WTC11 (cell line): ENCODE data around the gene MYO1H.
A peak's percentile ranks its signal among the peaks of the same experiment; 100 is the strongest.

Experiments used
- AFF4 ChIP-seq: sonication (generic); formaldehyde crosslinking; IDR thresholded peaks from 2 replicates; pipeline ENCODE4 v1.8.1; 2023; ENCODE audit warnings: mild to moderate bottlenecking, missing genetic modification reagents, borderline replicate concordance
- ATF2 ChIP-seq: sonication (generic); formaldehyde crosslinking; IDR thresholded peaks from 2 replicates; pipeline ENCODE4 v1.8.1; 2022; ENCODE audit warnings: low read depth, missing genetic modification reagents, borderline replicate concordance
- ATF3 ChIP-seq: sonication (generic); formaldehyde crosslinking; conservative IDR thresholded peaks from 2 replicates; pipeline ENCODE4 v1.8.1; 2022; ENCODE audit warnings: mild to moderate bottlenecking, missing genetic modification reagents
- CTCF ChIP-seq: fragments of 200-600 bp; IDR thresholded peaks from 2 replicates; pipeline ENCODE4 v1.8.0; 2022; ENCODE audit warnings: antibody characterized with exemption
- ESRRA ChIP-seq: sonication (generic); formaldehyde crosslinking; IDR thresholded peaks from 2 replicates; pipeline ENCODE4 v1.8.1; 2022; ENCODE audit warnings: mild to moderate bottlenecking, missing genetic modification reagents, borderline replicate concordance
- HMGXB4 ChIP-seq: sonication (generic); formaldehyde crosslinking; IDR thresholded peaks from 2 replicates; pipeline ENCODE4 v1.8.1; 2023; ENCODE audit warnings: mild to moderate bottlenecking, moderate library complexity, missing genetic modification reagents
- JUN ChIP-seq: sonication (generic); formaldehyde crosslinking; IDR thresholded peaks from 2 replicates; pipeline ENCODE4 v1.8.0; 2023; ENCODE audit warnings: mild to moderate bottlenecking, missing genetic modification reagents
- SP1 ChIP-seq: sonication (generic); formaldehyde crosslinking; conservative IDR thresholded peaks from 2 replicates; pipeline ENCODE4 v1.8.1; 2022; ENCODE audit warnings: missing genetic modification reagents
- USF2 ChIP-seq: sonication (generic); formaldehyde crosslinking; IDR thresholded peaks from 2 replicates; pipeline ENCODE4 v1.8.1; 2023; ENCODE audit warnings: mild to moderate bottlenecking, missing genetic modification reagents, moderate library complexity
- ZBTB21 ChIP-seq: sonication (generic); formaldehyde crosslinking; IDR thresholded peaks from 2 replicates; pipeline ENCODE4 v1.8.1; 2023; ENCODE audit warnings: mild to moderate bottlenecking, missing genetic modification reagents, borderline replicate concordance
- ZBTB43 ChIP-seq: sonication (generic); formaldehyde crosslinking; IDR thresholded peaks from 2 replicates; pipeline ENCODE4 v1.8.1; 2023; ENCODE audit warnings: mild to moderate bottlenecking, missing genetic modification reagents
- ZNF138 ChIP-seq: sonication (generic); formaldehyde crosslinking; conservative IDR thresholded peaks from 2 replicates; pipeline ENCODE4 v1.8.1; 2022; ENCODE audit warnings: mild to moderate bottlenecking, moderate library complexity, missing genetic modification reagents

GRCh38 chr12:109477185-109477962 is 129.7 kb downstream of the MYO1H start, which contains the start of the genes KCTD10 and UBE3B:
- TF ChIP-seq CTCF (no peak), ESRRA (CRISPR knock-in tag) (no peak), HMGXB4 (no peak), USF2 (peak; percentile 23; the same call in 1 of the 2 replicates), ZBTB43 (no peak), ZBTB21 (no peak), JUN (no peak; the same call in 1 of the 2 replicates), AFF4 (CRISPR knock-in tag) (0 out of 2 replicates have a peak, but pooled peaks have one; percentile 72), ATF3 (CRISPR knock-in tag) (no peak), ATF2 (CRISPR knock-in tag) (no peak), SP1 (peak; percentile 73), ZNF138 (CRISPR knock-in tag) (no peak)
